ENCODE data around the gene DACT3.
A peak's percentile ranks its signal among the peaks of the same experiment; 100 is the strongest.

DNA sequence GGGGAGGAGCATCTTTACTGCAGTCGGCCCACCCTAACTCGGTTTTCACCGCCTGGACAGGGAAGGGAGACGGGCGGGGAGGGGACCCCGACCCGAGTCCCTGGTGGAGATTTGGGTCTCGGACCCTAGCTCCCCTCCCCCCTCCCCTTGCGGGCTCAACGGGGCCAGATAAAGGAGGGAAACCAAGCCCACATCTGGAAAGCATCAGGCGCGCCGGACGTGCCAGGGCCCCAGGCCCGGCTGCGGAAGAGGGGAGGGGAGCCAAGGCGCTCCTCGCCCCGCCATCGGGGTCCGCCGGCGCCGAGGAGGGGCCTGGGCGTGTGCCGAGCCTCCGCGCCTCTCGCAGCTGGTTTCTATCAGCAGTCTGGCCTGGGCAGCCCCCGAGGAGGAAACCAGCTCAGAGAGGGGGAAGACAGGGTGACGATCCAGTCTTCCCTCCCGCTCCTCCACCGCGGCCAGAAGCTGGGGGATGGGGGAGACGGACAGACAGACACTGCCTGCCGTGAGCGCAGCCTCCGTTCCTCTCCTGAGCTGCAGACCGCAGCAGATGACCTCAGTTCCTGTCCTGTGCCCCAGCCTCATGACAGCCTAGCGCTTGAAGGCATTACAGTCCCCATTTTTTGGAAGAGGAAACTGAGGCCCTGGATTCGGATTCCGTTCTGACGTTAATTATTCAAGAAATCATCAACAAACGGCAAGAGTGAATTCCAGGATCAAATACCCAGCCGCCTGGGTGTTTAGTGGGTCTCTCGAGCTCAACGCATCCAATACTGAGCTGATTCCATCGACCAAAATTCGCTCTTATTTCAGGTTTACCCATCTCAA, 21.4 kb downstream of the DACT3 start:
- no peak for TF ChIP-seq CTCF (conservative IDR thresholded peaks at IDR 0.05; ENCODE audit: low read depth in 2 of 2)
- TF ChIP-seq EZH2 (IDR thresholded peaks at IDR 0.05; ENCODE audit: low read depth, unreplicated experiment): no peak
- TF ChIP-seq, protein P1, sequence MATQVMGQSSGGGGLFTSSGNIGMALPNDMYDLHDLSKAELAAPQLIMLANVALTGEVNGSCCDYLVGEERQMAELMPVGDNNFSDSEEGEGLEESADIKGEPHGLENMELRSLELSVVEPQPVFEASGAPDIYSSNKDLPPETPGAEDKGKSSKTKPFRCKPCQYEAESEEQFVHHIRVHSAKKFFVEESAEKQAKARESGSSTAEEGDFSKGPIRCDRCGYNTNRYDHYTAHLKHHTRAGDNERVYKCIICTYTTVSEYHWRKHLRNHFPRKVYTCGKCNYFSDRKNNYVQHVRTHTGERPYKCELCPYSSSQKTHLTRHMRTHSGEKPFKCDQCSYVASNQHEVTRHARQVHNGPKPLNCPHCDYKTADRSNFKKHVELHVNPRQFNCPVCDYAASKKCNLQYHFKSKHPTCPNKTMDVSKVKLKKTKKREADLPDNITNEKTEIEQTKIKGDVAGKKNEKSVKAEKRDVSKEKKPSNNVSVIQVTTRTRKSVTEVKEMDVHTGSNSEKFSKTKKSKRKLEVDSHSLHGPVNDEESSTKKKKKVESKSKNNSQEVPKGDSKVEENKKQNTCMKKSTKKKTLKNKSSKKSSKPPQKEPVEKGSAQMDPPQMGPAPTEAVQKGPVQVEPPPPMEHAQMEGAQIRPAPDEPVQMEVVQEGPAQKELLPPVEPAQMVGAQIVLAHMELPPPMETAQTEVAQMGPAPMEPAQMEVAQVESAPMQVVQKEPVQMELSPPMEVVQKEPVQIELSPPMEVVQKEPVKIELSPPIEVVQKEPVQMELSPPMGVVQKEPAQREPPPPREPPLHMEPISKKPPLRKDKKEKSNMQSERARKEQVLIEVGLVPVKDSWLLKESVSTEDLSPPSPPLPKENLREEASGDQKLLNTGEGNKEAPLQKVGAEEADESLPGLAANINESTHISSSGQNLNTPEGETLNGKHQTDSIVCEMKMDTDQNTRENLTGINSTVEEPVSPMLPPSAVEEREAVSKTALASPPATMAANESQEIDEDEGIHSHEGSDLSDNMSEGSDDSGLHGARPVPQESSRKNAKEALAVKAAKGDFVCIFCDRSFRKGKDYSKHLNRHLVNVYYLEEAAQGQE (IDR thresholded peaks at IDR 0.05; ENCODE audit: unreplicated experiment): no peak
- TF ChIP-seq POLR2AphosphoS5 (IDR thresholded peaks at IDR 0.05; ENCODE audit: low read depth): peak; percentile 71
- TF ChIP-seq CREB1 (CRISPR knock-in tag; IDR thresholded peaks at IDR 0.05; ENCODE audit: low read depth): peak; percentile 55
- no peak for TF ChIP-seq STAT1 (IDR thresholded peaks at IDR 0.05; ENCODE audit: unreplicated experiment)
- no peak for TF ChIP-seq EZH2phosphoT487 (IDR thresholded peaks at IDR 0.05; ENCODE audit: unreplicated experiment)
- TF ChIP-seq, protein P2, sequence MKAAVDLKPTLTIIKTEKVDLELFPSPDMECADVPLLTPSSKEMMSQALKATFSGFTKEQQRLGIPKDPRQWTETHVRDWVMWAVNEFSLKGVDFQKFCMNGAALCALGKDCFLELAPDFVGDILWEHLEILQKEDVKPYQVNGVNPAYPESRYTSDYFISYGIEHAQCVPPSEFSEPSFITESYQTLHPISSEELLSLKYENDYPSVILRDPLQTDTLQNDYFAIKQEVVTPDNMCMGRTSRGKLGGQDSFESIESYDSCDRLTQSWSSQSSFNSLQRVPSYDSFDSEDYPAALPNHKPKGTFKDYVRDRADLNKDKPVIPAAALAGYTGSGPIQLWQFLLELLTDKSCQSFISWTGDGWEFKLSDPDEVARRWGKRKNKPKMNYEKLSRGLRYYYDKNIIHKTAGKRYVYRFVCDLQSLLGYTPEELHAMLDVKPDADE (IDR thresholded peaks at IDR 0.05): no peak
- no peak for TF ChIP-seq JUNB (IDR thresholded peaks at IDR 0.05; ENCODE audit: unreplicated experiment)
- TF ChIP-seq ZNF114 (CRISPR knock-in tag; IDR thresholded peaks at IDR 0.05): no peak
- TF ChIP-seq ZNF331 (CRISPR knock-in tag; IDR thresholded peaks at IDR 0.05; ENCODE audit: low read depth): no peak
- TF ChIP-seq, protein P3, sequence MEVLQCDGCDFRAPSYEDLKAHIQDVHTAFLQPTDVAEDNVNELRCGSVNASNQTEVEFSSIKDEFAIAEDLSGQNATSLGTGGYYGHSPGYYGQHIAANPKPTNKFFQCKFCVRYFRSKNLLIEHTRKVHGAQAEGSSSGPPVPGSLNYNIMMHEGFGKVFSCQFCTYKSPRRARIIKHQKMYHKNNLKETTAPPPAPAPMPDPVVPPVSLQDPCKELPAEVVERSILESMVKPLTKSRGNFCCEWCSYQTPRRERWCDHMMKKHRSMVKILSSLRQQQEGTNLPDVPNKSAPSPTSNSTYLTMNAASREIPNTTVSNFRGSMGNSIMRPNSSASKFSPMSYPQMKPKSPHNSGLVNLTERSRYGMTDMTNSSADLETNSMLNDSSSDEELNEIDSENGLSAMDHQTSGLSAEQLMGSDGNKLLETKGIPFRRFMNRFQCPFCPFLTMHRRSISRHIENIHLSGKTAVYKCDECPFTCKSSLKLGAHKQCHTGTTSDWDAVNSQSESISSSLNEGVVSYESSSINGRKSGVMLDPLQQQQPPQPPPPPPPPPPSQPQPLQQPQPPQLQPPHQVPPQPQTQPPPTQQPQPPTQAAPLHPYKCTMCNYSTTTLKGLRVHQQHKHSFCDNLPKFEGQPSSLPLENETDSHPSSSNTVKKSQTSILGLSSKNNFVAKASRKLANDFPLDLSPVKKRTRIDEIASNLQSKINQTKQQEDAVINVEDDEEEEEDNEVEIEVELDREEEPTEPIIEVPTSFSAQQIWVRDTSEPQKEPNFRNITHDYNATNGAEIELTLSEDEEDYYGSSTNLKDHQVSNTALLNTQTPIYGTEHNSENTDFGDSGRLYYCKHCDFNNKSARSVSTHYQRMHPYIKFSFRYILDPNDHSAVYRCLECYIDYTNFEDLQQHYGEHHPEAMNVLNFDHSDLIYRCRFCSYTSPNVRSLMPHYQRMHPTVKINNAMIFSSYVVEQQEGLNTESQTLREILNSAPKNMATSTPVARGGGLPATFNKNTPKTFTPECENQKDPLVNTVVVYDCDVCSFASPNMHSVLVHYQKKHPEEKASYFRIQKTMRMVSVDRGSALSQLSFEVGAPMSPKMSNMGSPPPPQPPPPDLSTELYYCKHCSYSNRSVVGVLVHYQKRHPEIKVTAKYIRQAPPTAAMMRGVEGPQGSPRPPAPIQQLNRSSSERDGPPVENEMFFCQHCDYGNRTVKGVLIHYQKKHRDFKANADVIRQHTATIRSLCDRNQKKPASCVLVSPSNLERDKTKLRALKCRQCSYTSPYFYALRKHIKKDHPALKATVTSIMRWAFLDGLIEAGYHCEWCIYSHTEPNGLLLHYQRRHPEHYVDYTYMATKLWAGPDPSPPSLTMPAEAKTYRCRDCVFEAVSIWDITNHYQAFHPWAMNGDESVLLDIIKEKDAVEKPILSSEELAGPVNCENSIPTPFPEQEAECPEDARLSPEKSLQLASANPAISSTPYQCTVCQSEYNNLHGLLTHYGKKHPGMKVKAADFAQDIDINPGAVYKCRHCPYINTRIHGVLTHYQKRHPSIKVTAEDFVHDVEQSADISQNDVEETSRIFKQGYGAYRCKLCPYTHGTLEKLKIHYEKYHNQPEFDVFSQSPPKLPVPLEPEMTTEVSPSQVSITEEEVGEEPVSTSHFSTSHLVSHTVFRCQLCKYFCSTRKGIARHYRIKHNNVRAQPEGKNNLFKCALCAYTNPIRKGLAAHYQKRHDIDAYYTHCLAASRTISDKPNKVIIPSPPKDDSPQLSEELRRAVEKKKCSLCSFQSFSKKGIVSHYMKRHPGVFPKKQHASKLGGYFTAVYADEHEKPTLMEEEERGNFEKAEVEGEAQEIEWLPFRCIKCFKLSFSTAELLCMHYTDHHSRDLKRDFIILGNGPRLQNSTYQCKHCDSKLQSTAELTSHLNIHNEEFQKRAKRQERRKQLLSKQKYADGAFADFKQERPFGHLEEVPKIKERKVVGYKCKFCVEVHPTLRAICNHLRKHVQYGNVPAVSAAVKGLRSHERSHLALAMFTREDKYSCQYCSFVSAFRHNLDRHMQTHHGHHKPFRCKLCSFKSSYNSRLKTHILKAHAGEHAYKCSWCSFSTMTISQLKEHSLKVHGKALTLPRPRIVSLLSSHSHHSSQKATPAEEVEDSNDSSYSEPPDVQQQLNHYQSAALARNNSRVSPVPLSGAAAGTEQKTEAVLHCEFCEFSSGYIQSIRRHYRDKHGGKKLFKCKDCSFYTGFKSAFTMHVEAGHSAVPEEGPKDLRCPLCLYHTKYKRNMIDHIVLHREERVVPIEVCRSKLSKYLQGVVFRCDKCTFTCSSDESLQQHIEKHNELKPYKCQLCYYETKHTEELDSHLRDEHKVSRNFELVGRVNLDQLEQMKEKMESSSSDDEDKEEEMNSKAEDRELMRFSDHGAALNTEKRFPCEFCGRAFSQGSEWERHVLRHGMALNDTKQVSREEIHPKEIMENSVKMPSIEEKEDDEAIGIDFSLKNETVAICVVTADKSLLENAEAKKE (CRISPR knock-in tag; IDR thresholded peaks at IDR 0.05): no peak

All from GM23338 (cell line).